GOT3 (cell line): ENCODE data around the gene DOC2A.
"Not testable (repeated sequence)": the region's sequence is repeated elsewhere in the genome, so short reads cannot be mapped to it uniquely, and the experiment has no call there.

Source experiments
- DNase-seq: peaks from one replicate; lab custom pipeline; 2025; ENCODE audit warnings: mixed read lengths; lab: John Stamatoyannopoulos, UW

DOC2A gene

GRCh38 chr16:30027588-30028437 is 17.0 kb upstream of the DOC2A start:
- no peak for DNase-seq

- DNase-seq: no peak
Observed at GRCh38 chr16:30026449-30026848, 15.6 kb upstream of the DOC2A start.

- no peak for DNase-seq
Observed at GRCh38 chr16:30025574-30025973, 14.7 kb upstream of the DOC2A start.

- no peak for DNase-seq
Observed at GRCh38 chr16:30025156-30025555, 14.3 kb upstream of the DOC2A start.

- DNase-seq: no peak
Observed at GRCh38 chr16:30024451-30024850, 13.6 kb upstream of the DOC2A start.

- no peak for DNase-seq
Observed at GRCh38 chr16:30023586-30023985, 12.8 kb upstream of the DOC2A start.

GRCh38 chr16:30022887-30023286 is 12.1 kb upstream of the DOC2A start, which contains the start of gene C16orf92:
Gene C16orf92 (plus strand): TSS chr16:30023198. CDS start chr16:30023341, 143 bp downstream.
- no peak for DNase-seq

- DNase-seq: no peak
Observed at GRCh38 chr16:30018731-30019158, 7.9 kb upstream of the DOC2A start.

- DNase-seq: not testable (repeated sequence)
Observed at GRCh38 chr16:30017937-30018336, 7.1 kb upstream of the DOC2A start.

- DNase-seq: no peak
Observed at GRCh38 chr16:30017277-30017656, 6.4 kb upstream of the DOC2A start.

- no peak for DNase-seq
Observed at GRCh38 chr16:30016555-30017276, 5.9 kb upstream of the DOC2A start.

- DNase-seq: not testable (repeated sequence)
Observed at GRCh38 chr16:30015450-30015849, 4.6 kb upstream of the DOC2A start.

- not testable (repeated sequence) for DNase-seq
Observed at GRCh38 chr16:30012598-30012997, 1.8 kb upstream of the DOC2A start.

GRCh38 chr16:30011714-30012504 is 1.1 kb upstream of the DOC2A start:
- DNase-seq: no peak

GRCh38 chr16:30009990-30010843 is 610 bp downstream of the DOC2A start:
- DNase-seq: no peak

GRCh38 chr16:30009085-30009862 is 1.6 kb downstream of the DOC2A start:
- DNase-seq: no peak

GRCh38 chr16:30007378-30007895 is 3.4 kb downstream of the DOC2A start:
- DNase-seq: no peak

- no peak for DNase-seq
Observed at GRCh38 chr16:30006659-30007377, 4.0 kb downstream of the DOC2A start.

- no peak for DNase-seq
Observed at GRCh38 chr16:30006095-30006473, 4.7 kb downstream of the DOC2A start.
